ENCODE measurements around the gene TDP2.
"Not testable (repeated sequence)": the region's sequence is repeated elsewhere in the genome, so short reads cannot be mapped to it uniquely, and the experiment has no call there.

The TDP2 gene

DNA sequence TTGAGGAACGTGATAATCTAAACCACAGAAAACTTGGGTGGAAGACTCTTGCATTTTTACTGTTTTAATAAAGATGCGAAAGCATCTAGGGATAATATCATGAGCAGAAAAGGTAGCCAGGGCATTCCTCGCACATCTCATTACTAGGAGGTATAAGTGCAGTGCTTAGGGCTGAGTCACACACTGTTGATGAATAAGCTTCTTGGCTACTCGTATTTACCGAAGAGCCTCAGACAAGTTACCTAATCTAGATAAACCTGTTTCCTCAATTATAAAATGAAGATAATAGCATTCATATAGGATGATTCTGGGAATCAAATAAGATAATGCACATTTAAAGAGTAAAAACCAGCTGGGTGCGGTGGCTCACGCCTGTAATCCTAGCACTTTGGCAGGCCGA is 19.9 kb downstream of the TDP2 start:
- DNase-seq (ENCODE audit: low spot score), result no peak

DNA sequence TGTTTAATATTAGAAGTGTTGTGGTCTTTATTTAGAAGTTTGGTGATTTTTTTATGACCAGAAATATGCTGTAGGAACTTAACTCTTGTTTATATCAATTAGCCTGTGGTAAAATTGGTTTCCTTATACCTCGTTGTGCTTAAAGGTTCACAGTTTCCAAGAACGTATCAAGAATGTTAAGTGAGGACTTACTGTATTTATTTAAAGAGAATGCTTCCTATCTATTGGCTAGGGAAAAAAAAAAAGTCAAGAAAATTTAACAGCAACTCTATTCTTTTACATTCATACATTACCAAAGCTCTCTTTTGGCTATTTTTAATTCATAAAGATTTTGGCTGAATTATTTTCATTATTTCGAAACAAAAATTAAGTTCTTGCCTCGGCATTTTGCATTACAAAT is 22.3 kb downstream of the TDP2 start:
- DNase-seq (ENCODE audit: low spot score), result no peak

DNA sequence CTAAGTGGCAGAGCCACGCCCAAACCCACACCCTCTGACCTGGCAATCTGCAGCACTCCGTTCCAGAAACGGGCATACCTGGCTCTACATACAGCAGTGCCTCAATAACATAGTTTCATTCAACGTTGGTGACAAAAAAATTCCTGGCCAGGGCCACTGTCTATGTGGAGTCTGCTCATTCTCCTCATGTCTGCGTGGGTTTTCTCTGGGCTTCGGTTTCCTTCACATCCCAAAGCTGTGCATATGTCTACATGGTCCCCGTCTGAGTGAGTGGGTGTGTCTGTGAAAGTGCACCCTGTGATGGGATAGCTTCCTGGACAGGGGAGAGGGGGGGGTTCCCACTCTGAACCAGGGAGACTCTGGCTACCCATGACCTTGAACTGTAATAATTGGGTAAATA is 22.8 kb downstream of the TDP2 start:
- no peak for DNase-seq (ENCODE audit: low spot score)

DNA sequence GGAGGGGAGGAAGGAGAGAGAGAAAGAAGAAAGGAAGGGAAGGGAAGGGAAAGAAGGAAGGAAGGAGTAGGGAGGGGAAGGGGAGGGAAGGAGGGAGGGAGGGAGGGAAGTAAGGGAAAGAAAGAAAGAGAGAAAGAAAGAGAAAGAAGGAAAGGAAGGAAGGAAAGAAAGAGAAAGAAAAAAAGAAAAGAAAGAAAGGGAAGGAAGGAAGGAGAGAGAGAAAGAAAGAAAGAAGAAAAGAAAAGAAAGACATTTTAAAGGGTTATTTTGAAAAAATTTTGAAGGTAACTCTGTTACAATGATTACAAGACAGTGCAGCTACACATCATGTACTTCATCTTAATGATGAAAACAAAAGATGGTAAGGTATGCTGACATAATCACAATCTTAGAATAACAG is 24.6 kb downstream of the TDP2 start:
- no peak for DNase-seq (ENCODE audit: low spot score)

DNA sequence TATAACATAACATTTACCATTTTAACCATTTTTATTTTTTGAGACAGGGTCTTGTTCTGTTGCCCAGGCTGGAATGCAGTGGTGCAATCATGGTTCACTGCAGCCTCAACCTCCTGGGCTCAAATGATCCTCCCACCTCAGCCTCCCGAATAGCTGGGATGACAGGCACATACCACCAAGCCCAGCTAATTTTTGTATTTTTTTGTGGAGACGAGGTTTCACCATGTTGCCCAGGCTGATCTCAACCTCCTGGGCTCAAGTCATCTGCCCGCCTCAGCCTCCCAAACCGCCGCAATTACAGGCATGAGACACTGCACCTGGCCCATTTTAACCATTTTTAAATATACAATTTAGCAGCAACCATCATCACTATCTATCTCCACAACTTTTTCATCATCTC is 26.1 kb downstream of the TDP2 start:
- not testable (repeated sequence) for DNase-seq (ENCODE audit: low spot score)

DNA sequence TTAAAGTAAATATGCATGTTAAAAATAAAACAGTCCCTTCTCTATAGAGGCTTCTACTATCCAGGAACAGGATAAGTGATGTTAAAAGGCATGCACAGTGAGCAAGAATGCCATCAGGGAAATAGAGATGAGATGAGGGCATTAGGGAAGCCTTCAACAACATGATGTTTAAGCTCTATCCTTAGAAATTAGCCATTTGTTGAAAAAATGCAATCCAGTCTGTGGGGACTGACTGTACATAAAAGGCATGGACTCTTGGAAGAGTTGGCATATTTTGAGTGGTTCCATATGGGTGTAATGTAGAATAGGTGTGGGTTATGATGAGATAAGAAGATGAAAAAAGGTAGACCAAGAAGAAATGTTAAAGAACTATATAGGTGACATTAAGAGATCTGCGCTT is 26.5 kb downstream of the TDP2 start:
- DNase-seq (ENCODE audit: low spot score), result no peak

DNA sequence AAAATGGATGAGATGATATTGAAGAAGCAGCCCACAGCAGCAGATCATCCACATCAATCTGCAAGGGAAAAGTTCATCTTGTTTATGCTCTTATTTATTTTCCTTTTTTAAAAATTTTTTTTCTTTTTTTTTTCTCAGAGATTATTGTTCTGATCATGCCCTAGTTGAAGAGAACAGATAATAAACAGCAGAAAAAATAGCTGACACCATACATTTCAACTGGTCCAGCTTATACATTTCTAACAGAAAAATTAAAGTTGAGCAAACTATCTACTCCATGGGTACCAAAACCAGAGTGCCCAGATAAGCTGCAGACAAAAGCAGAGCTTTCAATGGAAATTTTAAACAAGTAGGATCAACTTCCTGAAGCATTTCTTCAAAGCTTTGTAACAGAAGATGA is 30.0 kb downstream of the TDP2 start:
- no peak for DNase-seq (ENCODE audit: low spot score)

DNA sequence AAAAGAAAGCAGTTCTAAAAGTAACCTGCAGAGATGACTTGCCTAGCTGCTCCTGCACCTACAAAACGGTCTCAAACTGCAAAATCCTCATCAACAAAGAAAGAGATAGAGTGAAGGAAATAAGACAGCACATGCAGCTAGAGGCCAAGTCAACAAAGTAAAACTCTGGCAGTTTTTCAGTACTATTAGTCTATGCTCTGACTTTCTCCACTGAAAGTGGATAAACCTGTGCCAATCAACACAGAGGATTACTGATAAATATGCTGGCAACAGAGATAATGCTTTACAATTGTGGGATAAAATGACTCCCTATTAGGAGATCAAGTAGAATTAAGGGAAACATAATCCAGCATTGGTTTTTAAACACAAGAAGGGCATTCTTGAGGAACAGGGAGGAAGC is 34.1 kb downstream of the TDP2 start:
- DNase-seq (ENCODE audit: low spot score), result no peak

DNA sequence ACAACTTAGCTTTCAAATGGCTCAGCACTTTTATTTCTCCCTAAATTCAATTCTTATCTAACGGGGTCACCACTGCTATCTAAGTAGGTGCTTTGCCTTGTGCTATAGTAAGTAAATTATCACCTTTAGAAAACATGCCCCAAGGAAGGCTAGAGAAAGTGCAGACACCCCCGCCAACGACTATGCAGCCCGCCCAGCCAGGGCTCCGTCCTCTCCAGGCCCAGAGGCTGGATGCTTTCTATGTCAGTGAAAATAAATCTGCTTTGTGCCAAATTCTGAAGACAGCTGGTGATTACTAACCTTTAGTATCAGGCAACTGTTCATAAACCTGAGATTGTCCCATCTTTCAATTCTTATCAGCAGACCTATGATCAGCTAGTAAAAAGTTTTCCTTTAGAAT is 35.0 kb downstream of the TDP2 start:
- no peak for DNase-seq (ENCODE audit: low spot score)

DNA sequence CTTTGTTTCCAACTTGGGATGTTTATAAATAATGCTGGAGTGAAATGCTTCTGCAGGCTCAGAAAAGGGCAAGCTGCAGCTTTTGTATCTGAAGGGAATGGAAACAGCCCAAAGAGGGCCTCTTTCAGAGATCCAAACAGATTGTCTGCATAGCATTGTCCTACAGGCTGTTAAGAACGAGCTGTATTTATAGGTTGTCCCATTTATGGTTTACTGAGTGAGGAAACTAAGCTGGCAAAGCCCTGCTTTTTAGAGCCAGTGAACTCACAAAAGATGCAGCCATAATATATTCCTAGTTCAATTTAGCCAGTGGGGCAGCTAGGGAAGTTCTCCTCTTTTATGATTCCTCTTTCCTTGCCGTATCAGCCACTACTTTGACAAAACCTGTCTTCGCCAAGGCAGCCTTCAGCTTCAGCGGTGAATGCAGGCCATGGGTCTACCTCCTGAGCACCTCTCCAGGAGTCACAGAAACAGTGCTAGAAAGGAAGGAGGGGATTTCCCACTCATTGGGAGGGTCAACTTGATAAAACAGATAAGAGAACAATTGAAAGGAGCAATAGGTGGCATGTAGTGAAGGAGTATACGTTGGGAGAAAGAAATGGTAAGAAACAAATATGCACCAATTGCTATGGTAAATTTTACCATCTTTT is 35.7 kb downstream of the TDP2 start:
- no peak for DNase-seq (ENCODE audit: low spot score)

DNA sequence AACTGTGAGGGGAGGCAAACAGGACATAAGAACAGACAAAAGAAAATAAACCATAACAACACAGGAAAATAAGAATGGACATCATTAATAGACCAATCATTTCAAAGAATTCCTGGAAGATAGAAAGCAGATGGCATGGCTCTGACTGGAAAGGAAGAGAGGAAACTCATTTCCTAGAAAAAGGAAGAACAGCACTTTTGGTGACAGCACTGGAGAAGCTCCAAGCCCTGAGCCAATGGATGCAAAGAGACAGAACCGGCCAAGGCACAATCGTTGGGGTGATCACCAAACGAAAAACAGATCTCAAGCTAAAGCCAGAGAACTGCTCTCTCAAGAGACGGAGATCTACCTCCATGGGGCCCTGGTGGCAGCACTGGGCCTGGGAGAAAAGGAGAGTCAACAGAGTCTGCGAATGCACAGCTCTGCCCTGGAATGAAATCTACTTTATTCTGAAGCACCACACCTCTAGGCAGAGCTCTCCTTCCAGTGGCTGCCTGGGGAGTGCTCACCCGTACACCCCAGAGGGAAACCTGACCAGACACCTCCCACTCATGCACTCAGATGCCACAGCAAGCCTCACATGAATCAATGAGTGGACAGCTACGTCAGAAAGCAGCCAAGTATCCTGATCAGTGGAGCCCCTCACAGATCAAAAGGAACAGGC is 44.9 kb downstream of the TDP2 start:
- no peak for DNase-seq (ENCODE audit: low spot score)

DNA sequence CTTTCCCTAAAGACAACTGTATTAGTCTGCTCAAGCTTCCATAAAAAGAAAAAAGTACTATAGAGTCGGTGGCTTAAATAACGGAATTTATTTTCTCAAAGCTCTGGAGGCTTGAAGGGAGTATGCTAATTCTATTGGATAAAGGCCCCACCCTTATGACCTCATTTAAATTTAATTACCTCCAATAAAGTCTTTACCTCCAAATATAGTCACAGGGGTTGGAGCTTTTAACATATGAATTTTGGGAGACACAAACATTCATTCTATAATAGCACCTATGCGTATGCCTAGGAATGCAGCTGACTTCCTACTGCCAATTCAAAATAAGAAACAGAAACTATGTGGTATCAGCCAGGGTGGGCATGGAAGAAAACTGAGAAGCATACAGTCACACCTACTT is 46.1 kb downstream of the TDP2 start:
- DNase-seq (ENCODE audit: low spot score), result no peak

DNA sequence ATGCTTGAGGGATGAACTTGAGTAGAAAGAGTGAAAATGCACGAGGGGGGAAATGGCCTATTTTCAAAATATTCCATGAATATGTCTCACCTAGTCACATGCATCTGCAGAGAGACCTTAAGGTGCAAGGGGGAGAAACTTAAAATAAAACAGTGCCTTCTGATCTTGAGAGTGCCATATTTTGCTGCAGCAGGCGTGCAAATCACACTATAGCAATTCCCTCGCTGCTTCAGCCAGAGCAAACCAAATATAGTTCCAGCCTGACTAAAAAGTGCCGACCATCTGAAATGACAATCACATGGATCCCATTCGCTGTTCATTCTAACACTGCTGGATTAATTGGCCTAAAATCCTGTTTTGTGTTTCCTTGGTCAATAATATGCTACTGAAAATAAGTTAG is 47.0 kb downstream of the TDP2 start:
- DNase-seq (ENCODE audit: low spot score), result no peak

DNA sequence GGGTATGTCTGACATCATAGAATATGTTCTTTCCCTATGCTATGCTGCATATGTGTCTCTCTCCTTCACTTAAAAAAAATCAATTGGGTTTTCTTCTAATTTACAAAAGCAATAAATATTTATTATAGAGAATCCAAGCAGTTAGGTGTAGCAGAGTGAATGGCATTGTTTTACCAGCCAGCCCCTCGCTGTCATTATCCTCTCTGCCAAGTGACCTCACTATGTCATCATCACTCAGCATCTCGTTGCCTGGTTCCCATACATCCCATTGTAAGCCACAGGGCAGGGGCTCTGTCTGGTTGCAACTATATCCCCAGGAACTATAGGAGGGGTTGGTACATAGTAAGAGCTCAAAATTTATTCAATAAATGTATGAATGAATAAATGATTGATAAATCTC is 52.1 kb downstream of the TDP2 start:
- DNase-seq (ENCODE audit: low spot score), result no peak

DNA sequence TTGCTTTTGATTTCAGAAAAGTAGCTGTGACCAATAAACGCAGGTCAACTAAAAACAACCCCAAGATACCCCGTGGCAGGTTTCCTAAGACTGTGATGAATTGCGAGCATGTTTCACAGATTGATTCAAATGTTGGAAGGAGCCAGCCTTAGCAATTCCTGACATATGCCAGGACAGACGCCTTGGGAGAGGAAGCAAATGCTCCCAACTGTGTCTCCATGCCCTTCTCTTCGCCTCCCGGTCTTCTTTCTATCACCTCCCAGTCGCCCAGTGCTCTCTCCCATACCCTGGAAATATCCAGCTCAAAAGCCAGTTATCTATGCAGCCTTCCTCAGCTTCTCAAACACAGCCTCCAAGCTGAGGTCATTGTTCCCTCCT is 52.7 kb downstream of the TDP2 start:
- DNase-seq (ENCODE audit: low spot score), result no peak

DNA sequence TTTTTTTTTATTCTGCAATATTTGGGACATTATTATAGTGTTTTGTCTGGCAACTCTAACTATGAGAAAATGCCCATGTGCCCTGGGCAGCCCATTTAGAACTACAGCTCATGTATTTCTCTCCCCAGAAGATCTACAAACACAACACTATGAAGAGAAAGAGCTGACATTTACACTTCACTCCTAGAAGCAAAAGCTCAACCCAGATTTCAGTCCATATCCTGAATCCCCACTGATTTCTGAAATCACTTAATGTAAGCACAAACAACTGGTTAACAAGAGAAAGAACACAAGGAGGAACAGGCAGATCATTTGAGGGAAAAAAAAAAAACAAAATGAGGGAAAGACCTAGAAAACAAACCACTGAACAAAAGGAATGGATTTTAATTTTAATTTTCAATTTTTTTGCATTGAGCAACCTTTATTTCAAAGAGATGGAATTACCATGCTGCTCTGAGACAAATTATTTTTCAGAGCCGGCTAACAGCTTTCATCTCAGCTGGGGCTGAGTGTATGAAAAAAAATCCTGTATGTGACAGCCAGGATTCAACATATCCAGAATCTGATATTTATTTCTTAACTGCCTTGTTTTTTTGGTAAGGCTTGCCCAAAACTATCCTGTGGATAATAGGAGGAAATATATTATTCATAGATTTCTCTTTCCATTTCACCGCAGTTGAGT is 53.2 kb downstream of the TDP2 start:
- DNase-seq (ENCODE audit: low spot score), result no peak

DNA sequence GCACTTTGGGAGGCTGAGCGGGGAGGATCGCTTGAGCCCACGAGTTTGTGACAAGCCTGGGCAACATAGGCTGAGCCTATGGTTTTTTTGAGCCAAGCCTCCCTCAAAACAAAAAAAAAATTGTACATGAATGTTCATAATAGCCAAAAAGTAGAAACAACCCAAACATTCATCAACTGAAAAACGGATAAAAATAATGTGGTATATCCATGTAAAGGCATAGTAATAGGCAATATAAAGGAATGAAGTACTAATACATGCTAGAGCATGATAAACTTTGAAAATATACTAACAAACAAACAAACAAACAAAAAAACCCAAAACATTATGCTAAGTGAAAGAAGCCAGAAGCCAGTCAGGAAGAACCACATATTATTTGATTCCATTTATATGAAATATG is 56.0 kb downstream of the TDP2 start:
- no peak for DNase-seq (ENCODE audit: low spot score)

DNA sequence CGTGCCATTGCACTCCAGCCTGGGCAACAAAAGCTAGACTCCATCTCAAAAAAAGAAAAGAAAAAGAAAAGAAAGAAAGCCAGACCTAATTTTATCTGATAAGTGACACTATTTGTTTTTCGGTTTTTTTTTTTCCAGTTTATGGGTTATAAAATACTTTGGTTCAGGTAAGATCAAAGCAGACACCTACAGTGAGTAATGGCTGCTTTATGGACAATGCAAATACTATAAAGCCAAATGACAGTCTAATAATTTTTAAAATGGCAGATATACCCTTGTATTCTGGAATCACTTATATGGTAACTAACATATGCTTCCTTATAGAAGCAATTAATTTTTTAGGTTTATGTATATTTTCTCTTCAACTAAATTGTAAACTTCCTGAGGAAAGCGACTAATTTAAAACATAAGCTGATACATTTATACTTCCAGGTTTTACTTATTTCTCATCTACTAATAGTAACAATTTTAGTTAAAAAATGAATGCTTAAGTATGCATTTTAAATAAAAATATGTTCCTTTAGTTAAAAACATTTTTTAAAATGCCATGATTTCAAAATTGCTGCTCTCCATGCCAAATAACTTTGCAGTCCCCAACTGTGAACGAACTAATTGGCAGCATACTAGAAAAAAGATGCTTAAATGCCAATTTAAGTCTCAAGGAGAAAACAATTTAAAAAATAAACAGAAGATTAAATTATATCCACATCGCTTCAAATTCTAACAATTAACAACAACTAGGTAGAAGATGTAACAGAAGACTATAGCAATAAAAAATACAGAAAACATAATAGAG is 59.2 kb downstream of the TDP2 start:
- no peak for DNase-seq (ENCODE audit: low spot score)

DNA sequence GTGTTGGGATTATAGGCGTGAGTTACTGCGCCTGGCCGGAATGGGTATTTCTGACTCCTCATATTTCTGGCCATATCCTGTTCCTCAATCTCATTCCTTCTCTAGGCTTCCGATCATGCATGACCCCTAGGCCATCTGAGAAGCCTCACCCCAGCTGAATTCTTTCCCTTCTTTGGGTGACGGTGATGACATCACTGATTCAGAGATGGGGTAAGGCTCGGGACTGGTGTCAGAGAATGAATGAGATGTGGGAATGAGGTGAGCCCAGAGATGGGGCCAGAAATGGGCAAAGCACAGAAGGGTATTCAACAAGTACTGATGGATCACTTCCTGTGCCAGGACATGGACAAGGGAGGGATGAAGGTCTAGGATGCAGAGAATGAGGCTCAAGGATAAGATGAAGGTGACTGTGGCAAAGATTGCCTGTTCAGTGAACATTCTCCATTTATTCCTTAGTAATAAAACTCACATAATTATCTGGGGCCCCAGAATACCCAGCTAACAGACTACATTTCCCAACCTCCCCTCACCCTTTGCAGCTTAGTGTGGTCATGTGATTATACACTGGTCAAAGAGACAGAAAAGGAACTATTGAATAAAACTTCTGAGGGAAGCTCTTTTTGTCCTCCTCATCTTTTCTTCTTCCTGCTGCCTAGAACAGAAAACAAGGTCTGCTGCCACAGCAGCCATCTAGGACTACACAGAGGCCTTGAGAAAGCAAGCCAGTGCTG is 60.3 kb downstream of the TDP2 start:
- no peak for DNase-seq (ENCODE audit: low spot score)

DNA sequence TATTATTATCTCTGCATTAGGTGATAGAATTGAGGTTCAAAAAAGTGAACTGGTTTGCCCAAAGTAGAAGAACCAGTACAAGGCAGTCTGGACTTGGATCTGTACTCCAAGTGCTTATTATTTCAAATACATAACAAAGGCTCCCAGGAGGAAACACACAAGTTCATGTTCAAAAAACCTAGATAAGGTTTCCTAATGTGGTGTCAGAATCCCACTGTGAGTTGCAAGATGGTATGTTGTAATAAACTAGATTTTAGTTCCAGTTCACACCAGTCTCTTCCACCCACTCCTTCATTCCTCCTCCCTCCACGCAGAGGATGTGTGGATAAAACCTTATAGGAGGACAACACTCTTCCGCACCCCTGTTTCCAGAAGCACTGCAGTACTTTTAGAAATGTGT is 63.5 kb downstream of the TDP2 start:
- DNase-seq (ENCODE audit: low spot score), result no peak

DNA sequence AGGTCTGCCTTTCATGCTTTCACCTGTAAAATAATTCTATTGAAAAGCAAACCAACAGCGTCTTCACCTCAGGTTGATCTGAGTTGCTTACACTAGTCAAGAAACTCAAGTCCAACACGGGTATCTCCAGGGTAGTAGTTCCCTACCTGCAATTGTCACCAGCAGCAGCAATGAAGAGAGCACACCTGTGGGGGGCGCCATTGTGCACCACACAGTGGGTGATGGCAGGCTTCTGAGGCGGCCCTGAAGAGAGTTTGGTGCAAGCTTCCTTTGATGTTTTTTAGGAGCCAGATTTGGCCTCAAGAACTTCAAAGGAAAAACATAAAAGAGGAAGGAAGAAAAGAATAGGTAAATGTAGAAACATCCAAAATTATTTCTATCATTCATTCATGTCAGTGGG is 65.8 kb downstream of the TDP2 start:
- DNase-seq (ENCODE audit: low spot score), result peak; percentile 46

All from hematopoietic multipotent progenitor cell treated with erythropoietin and hydrocortisone succinate and interleukin-3 and kit ligand, for 17 days (in vitro differentiated cells).